ENCODE results near the gene OR5K4. TPM values are rescaled to one million over a fixed set of nuclear protein-coding genes. Genes with fewer than 3 reads are reported as not detected.

The OR5K4 gene
- polyA plus RNA-seq, 1 donor (not counting 4 experiments of a cell fraction or from before 2014, with no cell fraction given) = not detected

DNA sequence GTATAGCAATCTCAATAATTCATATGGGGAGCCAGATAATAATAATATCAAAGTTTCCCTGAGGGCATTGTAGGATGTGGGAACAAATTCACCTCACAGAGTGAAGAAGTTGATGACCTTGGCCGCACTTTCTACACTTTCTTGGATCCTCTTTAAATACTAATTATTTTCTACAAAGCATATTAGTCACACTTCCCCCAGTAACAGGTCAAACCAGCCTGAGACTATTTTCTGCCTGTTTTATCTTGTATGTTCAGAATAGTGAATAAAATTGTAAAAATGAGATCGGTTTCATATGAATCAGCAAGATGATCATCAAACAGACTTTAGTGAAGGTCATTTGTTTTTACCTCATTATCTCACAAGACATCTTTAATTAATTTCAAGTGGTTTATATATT lies 34.5 kb downstream of the OR5K4 start:
- DNase-seq (ENCODE audit: low read depth, low spot score) (no peak), FAIRE-seq (no peak)
- H3K4me2 ChIP-seq (ENCODE audit: control insufficient read depth, extremely low read depth, insufficient read depth, low read depth, low read length) = peak overlapping the region; percentile 51
- no peaks in the 10 kb centered on the region for H3K9me3 ChIP-seq (ENCODE audit: control insufficient read depth, low read depth, low read length)
- H4K20me1 ChIP-seq (ENCODE audit: control insufficient read depth, extremely low read depth, insufficient read depth, low read length) = no peaks in the 10 kb centered on the region
- no peaks in the 10 kb centered on the region for H3K9me1 ChIP-seq (ENCODE audit: control insufficient read depth, extremely low read depth, insufficient read depth, low read length)
- no peaks in the 10 kb centered on the region for H3K27me3 ChIP-seq (ENCODE audit: control insufficient read depth, extremely low read depth, insufficient read depth, low read length)
- H3K79me2 ChIP-seq (ENCODE audit: control insufficient read depth, insufficient read depth, low read length) = no peaks in the 10 kb centered on the region
- no peak overlapping the region for H2AFZ ChIP-seq (ENCODE audit: control insufficient read depth, low read length)
- H3K9ac ChIP-seq (ENCODE audit: control insufficient read depth, extremely low read depth, insufficient read depth, low read length) = no peak overlapping the region
- no peaks in the 10 kb centered on the region for H3K36me3 ChIP-seq (ENCODE audit: control insufficient read depth in 2 of 2, extremely low read depth in 1 of 2, insufficient read depth in 2 of 2, low read length in 2 of 2)
- no peak overlapping the region for H3K27ac ChIP-seq (ENCODE audit: control insufficient read depth, insufficient read depth, low read length)
- H3K4me1 ChIP-seq (ENCODE audit: control insufficient read depth, extremely low read depth, insufficient read depth, low read length) = peaks cover 10% of the 10 kb centered on the region
- dilution Hi-C loops (cut with MboI; ENCODE audit: extremely low pct_ligation_motif_present, low sequenced_read_pairs) = no loop called here
- no peak for TF ChIP-seq EZH2 (IDR thresholded peaks at IDR 0.05; ENCODE audit: low read length)
- TF ChIP-seq, protein P1, sequence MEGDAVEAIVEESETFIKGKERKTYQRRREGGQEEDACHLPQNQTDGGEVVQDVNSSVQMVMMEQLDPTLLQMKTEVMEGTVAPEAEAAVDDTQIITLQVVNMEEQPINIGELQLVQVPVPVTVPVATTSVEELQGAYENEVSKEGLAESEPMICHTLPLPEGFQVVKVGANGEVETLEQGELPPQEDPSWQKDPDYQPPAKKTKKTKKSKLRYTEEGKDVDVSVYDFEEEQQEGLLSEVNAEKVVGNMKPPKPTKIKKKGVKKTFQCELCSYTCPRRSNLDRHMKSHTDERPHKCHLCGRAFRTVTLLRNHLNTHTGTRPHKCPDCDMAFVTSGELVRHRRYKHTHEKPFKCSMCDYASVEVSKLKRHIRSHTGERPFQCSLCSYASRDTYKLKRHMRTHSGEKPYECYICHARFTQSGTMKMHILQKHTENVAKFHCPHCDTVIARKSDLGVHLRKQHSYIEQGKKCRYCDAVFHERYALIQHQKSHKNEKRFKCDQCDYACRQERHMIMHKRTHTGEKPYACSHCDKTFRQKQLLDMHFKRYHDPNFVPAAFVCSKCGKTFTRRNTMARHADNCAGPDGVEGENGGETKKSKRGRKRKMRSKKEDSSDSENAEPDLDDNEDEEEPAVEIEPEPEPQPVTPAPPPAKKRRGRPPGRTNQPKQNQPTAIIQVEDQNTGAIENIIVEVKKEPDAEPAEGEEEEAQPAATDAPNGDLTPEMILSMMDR (optimal IDR thresholded peaks at IDR 0.05 in 1 of 3, IDR thresholded peaks at IDR 0.05 in 1 of 3, conservative IDR thresholded peaks at IDR 0.05 in 1 of 3; ENCODE audit: extremely low read depth in 1 of 3, insufficient read depth in 2 of 3, low read length in 3 of 3) = no peak
- H3K4me3 ChIP-seq (ENCODE audit: control insufficient read depth in 2 of 3, extremely low read depth in 1 of 3, insufficient read depth in 2 of 3, low read depth in 1 of 3, low read length in 3 of 3) = no peak overlapping the region

DNA sequence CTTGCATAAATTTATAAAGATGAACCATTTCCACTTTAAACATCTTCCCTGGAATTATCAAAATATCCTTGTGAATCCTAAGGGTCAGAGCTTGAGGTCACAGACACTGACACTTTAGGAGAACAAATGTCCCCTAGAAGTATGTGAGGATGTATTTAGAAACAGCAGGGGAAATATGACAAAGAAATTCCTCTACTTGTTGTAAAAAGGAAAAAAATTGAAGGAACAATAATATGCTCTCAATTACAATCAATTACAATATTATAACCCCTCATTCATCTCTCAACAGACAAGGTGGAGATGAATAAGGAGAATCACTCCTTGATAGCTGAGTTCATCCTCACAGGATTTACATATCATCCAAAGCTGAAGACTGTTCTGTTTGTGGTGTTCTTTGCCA lies 36.7 kb downstream of the OR5K4 start, which contains the start of gene OR5K3:
Gene OR5K3 (plus strand): TSS at position 301 of the 400 bp plus-strand sequence. CDS start 0 bp downstream, at position 301.
- Histone ChIP-seq H3K4me1 (ENCODE audit: control insufficient read depth, extremely low read depth, insufficient read depth, low read length) (peaks cover 10% of the 10 kb centered on the region), H3K9me3 (ENCODE audit: control insufficient read depth, low read depth, low read length) (no peaks in the 10 kb centered on the region), H3K36me3 (ENCODE audit: control insufficient read depth in 2 of 2, extremely low read depth in 1 of 2, insufficient read depth in 2 of 2, low read length in 2 of 2) (no peaks in the 10 kb centered on the region), H3K9ac (ENCODE audit: control insufficient read depth, extremely low read depth, insufficient read depth, low read length) (no peak within 1 kb of the TSS), H3K4me2 (ENCODE audit: control insufficient read depth, extremely low read depth, insufficient read depth, low read depth, low read length) (no peak within 1 kb of the TSS), H3K79me2 (ENCODE audit: control insufficient read depth, insufficient read depth, low read length) (no peaks in the 10 kb centered on the region), H3K4me3 (ENCODE audit: control insufficient read depth in 2 of 3, extremely low read depth in 1 of 3, insufficient read depth in 2 of 3, low read depth in 1 of 3, low read length in 3 of 3) (no peak within 1 kb of the TSS), H4K20me1 (ENCODE audit: control insufficient read depth, extremely low read depth, insufficient read depth, low read length) (no peaks in the 10 kb centered on the region), H2AFZ (ENCODE audit: control insufficient read depth, low read length) (no peak within 1 kb of the TSS), H3K27me3 (ENCODE audit: control insufficient read depth, extremely low read depth, insufficient read depth, low read length) (peaks cover 3% of the 10 kb centered on the region), H3K9me1 (ENCODE audit: control insufficient read depth, extremely low read depth, insufficient read depth, low read length) (no peaks in the 10 kb centered on the region), H3K27ac (ENCODE audit: control insufficient read depth, insufficient read depth, low read length) (no peak within 1 kb of the TSS)
- FAIRE-seq = no peak
- dilution Hi-C loops (cut with MboI; ENCODE audit: extremely low pct_ligation_motif_present, low sequenced_read_pairs) = no loop called here
- TF ChIP-seq, protein P1 (optimal IDR thresholded peaks at IDR 0.05 in 1 of 3, IDR thresholded peaks at IDR 0.05 in 1 of 3, conservative IDR thresholded peaks at IDR 0.05 in 1 of 3; ENCODE audit: extremely low read depth in 1 of 3, insufficient read depth in 2 of 3, low read length in 3 of 3) = no peak
- no peak for TF ChIP-seq EZH2 (IDR thresholded peaks at IDR 0.05; ENCODE audit: low read length)
- no peak for DNase-seq (ENCODE audit: low read depth, low spot score)
